Fibroblast of skin of left biceps (primary cell): ENCODE measurements around the gene KCNAB3.
"Not testable (repeated sequence)": the region's sequence is repeated elsewhere in the genome, so short reads cannot be mapped to it uniquely, and the experiment has no call there.

Experiments
- DNase-seq, 2 experiments: peaks; one replicate each; pipeline ENCODE4 v3.0.0-alpha.2; 2013; ENCODE audit warnings: low read depth in 2 of 2

KCNAB3 gene

DNA sequence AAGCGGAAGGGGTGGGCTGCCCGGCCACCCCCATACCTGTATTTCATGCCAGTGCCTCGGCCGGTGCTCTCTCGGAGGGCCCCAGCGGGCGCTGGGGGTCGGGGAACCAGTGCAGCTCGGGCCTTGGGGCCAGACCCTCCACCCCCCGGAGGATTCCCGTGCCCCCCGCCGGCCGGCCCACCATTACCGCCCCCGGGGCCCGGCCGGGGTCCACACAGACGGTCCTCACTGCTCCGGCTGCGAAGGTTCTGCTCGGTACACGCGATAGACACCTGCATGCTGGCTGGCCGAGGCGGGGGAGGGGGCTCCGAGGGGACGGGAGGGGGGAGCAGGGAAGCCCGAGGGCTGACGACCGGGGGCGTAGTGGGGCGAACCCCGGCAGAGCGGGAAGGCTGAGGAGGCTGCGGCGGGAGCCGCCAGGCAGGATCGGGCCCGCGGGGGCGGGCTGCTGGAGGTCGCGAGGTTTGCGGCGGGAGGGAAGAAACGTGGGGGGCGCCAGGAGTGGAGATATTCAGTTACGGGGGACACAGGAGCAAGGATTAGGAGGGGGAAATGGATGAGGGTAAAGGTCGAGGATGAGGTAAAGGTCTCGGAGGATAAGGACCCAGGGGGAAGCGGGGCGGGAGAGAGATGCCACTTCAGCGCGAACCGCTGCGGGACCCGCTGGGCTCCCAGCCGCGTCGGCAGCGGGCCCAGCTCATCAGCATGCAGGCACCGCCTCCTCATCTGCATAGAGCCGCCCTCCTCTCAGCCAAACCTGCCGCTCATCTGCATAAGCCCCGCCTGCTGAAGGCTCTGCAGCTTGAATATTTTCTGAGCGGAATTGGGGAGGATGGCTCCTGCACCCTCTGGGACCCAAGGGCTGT is at the start of gene KCNAB3:
Gene KCNAB3 (minus strand): TSS at position 699 of the 866 bp plus-strand sequence. CDS start 421 bp downstream, at position 278.
- peak; percentile 20 to 28 for DNase-seq

GRCh38 chr17:7977805-7978204 is 48.1 kb upstream of the KCNAB3 start:
- no peak for DNase-seq

GRCh38 chr17:7977039-7977438 is 47.4 kb upstream of the KCNAB3 start:
- no peak for DNase-seq

- no peak for DNase-seq
These were observed 45.0 kb upstream of the KCNAB3 start for GRCh38 chr17:7974638-7975131.

DNA sequence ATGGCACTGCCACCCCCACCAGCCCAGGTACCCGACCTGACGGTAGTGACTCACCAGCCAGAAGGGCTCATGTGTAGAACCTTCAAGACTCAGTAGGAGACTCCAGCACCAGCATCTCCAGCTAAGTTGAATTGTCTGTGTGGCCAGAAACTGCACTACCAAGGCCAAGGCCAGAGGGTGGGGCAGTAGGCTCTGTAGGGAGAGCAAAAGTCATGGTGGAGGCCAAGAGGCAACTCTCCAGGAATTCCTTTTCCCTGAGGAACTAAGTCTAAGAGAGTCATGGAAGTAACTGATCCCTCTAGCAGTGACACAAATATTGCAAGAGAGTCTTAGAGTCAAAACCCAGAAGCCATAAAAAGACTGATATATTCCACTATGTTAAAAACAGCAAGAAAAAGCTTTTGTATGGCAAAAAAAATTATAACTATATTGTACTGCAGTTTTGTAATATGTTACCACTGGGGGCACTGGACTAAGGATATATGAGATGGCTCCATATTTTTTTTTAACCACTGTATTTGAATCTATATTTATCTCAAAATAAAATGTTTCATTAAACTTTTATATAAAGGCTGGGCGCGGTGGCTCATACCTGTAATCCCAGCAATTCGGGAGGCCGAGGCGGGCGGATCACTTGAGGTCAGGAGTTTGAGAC is 42.6 kb upstream of the KCNAB3 start:
- DNase-seq: no peak

GRCh38 chr17:7971651-7972050 is 42.0 kb upstream of the KCNAB3 start:
- no peak for DNase-seq

DNA sequence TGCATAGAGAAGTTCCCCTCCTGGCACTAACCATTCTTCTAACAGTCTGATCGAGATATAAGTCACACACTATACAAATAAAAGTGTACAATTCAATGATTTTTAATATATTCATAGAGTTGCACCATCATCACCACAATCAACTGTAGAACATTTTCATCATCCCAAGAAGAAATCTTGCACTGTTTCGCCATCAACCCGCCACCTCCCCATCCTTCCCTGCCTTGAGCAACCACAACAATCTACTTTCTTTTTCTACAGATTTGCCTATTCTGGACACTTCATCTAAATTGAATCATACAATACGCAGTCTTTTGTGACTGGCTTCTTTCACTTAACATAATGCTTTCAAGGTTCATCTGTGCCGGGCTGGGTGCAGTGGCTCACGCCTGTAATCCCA is 39.8 kb upstream of the KCNAB3 start:
- no peak for DNase-seq

GRCh38 chr17:7967751-7968150 is 38.1 kb upstream of the KCNAB3 start:
- DNase-seq: no peak

GRCh38 chr17:7961421-7961820 is 31.8 kb upstream of the KCNAB3 start:
- no peak for DNase-seq

DNA sequence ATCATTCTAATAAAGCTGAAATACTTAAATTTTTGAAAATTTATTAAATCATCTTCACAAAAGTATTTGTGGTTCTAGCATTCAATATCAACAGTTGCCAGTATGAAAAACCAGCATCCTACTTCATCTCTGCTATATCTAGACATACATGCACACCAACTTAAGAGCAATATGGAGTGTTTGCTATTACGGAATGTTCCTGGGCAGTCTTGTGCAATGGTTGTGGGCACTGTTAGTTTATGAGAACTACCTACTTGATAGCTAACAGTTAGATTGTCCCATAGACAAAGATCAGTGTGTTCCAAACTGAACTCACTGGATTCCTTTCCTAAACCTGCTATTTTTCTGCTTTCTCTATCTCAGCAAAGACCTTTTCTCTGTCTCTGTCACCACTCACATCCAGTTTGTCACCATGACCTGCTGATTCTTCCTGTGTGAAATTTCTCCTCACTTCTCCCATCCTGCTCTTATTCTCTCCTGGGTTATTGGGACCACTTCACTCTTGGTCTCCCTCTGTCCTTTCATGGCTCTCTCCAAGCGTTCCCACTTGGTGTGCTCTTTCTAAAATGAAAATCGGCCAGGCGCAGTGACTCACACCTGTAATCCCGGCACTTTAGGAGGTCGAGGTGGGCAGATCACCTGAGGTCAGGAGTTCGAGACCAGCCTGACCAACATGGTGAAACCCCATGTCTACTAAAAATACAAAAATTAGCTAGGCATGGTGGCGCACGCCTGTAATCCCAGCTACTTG is 30.0 kb upstream of the KCNAB3 start:
- DNase-seq: no peak

DNA sequence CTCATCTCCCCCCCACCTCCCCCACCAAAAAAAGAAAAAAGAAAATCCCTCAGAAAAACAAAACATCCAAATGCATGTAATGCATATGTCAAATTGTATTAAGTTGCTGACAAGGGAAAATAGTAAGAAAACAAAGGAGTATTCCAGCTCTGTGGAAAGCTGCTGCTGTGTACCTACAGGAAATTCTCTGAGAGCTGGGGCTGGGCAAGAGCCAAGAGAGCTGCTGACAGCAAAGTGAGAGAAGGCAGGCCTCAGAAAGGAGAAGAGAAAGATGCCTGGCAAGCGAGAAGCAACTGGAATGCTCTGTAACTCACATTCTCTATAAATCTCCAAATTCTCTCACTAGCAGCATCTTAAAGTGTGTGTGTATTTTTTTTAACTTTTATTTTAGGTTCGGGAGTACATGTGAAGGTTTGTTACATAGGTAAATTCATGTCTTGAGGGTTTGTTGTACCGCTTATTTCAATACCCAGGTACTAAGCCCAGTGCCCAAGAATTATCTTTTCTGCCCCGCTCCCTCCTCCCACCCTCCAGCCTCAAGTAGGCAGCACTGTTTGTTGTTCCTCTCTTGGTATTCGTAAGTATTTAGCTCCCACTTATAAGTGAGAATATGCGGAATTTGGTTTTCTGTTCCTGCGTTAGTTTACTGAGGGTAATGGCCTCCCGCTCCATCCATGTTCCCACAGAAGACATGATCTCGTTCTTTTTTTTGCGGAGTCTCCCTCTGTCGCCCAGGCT is 26.7 kb upstream of the KCNAB3 start:
- peak; percentile 25 to 33 for DNase-seq

GRCh38 chr17:7955414-7956227 is 26.0 kb upstream of the KCNAB3 start:
- no peak for DNase-seq

- DNase-seq: not testable (repeated sequence)
These were observed 23.6 kb upstream of the KCNAB3 start for GRCh38 chr17:7953266-7953665.

- no peak for DNase-seq
These were observed 21.6 kb upstream of the KCNAB3 start for GRCh38 chr17:7951143-7951792.

DNA sequence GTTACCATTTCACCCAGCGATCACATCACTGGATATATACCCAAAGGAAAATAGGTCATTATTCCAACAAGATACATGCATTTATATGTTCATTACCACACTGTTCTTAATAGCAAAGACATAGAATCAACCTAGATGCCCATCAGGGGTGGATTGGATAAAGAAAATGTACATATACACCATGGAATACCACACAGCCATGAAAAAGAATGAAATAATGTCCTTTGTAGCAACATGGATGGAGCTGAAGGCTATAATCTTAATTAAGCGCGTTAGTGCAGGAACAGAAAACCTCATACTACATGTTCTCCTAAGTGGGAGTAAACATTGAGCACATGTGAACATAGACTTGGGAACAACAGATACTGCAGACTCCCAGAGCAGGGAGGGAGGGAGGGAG is 20.9 kb upstream of the KCNAB3 start:
- DNase-seq: no peak

DNA sequence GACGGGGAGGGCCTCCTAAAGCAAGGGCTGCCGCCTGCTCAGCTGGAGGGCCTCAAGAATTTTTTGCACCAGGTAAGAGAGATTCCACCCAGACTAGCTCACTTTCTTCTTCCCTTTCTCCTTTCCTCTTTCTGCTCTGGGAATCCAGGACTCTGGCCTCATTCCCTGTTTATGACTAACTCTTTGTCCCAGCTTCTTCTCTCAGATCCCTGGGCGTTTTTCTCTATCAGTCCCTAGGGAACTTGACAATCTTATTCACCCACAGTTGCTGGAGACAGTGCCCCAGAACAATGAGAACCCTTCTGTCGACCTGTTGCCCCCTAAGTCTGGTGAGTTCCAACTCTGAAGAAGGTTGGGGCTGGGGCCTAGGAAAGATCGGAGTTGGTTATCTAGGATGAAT is 18.0 kb upstream of the KCNAB3 start:
- DNase-seq: no peak

DNA sequence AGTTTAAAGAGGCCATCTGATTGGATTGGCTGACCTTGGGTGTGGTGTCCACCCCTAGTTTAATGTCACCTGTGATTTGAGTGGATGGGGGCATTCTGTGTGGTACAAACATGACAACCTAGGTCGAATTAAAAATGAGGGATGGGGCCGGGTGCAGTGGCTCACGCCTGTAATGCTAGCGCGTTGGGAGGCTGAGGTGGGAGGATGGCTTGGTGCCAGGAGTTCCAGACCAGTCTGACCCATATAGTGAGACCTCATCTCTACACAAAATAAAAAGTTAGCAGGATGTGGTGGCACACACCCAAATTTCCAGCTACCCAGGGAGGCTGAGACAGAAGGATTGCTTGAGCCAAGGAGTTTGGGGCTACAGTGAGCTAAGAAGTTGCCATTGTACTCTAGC is 16.8 kb upstream of the KCNAB3 start:
- no peak for DNase-seq

DNA sequence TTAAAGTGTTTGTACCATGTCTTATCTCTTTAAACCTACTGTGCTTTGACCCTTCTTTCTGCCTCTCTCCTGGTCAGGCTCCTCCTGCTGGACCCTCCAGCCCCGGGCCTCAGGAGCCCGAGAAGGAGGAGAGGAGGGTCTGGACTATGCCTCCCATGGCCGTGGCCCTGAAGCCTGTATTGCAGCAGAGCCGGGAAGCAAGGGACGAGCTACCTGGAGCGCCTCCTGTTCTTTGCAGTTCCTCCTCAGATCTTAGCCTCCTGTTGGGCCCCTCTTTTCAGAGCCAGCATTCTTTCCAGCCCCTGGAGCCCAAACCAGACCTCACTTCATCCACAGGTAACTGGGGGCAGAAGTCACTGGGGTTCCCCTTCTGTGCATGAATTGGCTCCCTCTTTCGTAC is 16.0 kb upstream of the KCNAB3 start:
- no peak for DNase-seq

DNA sequence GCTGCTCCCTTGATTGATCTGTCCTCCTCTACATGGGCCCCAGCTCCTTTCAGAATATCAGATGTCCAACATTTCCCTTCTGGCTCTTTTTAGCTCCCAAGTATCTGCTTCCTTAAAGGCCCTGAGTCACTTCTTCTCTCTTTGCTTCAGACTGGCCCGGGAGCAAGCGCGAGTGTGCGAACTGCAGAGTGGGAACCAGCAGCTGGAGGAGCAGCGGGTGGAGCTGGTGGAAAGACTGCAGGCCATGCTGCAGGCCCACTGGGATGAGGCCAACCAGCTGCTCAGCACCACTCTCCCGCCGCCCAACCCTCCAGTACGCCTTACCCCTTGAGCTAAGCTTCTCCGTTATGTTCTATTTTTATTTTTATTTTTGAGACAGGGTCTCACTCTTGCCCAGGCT is 14.7 kb upstream of the KCNAB3 start:
- no peak for DNase-seq

DNA sequence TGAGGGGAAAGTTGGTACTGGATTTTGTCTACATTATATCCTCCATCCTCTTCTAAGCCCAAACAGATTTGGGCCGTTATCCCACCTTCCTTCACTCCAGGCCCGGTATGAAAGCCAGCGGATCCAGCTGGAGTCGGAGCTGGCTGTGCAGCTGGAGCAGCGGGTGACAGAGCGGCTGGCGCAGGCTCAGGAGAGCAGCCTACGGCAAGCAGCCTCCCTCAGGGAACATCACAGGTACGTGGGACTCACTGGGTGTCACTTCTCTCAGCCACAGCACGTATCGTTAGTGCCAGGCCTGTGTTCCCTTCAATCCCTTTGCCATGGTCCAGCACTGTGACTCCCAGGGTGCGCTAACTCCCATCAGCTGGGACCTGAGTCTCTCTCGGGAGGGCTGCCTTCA is 13.6 kb upstream of the KCNAB3 start:
- DNase-seq: no peak
